Progenitor cell of endocrine pancreas (in vitro differentiated cells): ENCODE data around the gene RNF13. TPM values are rescaled to one million over a fixed set of nuclear protein-coding genes. Genes with fewer than 3 reads are reported as not detected.

ENCODE experiments used
- DNase-seq: peaks from one replicate; pipeline ENCODE4 v3.0.0; 2021; ENCODE audit warnings: low spot score; ENCODE audit not compliant: unreplicated experiment
- H3K27ac Mint-ChIP-seq: 2 replicates; pipeline ENCODE4 v1.8.0; 2021; ENCODE audit warnings: mild to moderate bottlenecking, moderate library complexity, mixed read lengths
- H3K27me3 Mint-ChIP-seq: 2 replicates; pipeline ENCODE4 v1.8.0; 2021; ENCODE audit warnings: mixed read lengths
- H3K36me3 Mint-ChIP-seq: 2 replicates; pipeline ENCODE4 v1.8.0; 2022; ENCODE audit warnings: mixed read lengths; ENCODE audit not compliant: insufficient read depth
- H3K4me1 Mint-ChIP-seq: 2 replicates; pipeline ENCODE4 v1.8.0; 2021; ENCODE audit warnings: low read depth, mixed read lengths
- H3K4me3 Mint-ChIP-seq: 2 replicates; pipeline ENCODE4 v1.8.0; 2021; ENCODE audit warnings: low read depth, mild to moderate bottlenecking, moderate library complexity, mixed read lengths
- H3K9me3 Mint-ChIP-seq: 2 replicates; pipeline ENCODE4 v1.8.0; 2021; ENCODE audit warnings: low read depth, mixed read lengths
- total RNA-seq: library from RNA; stranded (reverse); gene quantifications from 2 replicates; pipeline ENCODE4 v1.2.1, GENCODE V29; 2021
- TF ChIP-seq, protein P1 (sequence below): fragments of 200-600 bp; sonication (generic); IDR thresholded peaks from one replicate; pipeline ENCODE4 v1.5.0; 2021; ENCODE audit warnings: antibody characterized with exemption, mild to moderate bottlenecking; ENCODE audit not compliant: unreplicated experiment

RNF13 gene
- total RNA-seq, 1 donor from 2014 or later, result 29.8 TPM

DNA sequence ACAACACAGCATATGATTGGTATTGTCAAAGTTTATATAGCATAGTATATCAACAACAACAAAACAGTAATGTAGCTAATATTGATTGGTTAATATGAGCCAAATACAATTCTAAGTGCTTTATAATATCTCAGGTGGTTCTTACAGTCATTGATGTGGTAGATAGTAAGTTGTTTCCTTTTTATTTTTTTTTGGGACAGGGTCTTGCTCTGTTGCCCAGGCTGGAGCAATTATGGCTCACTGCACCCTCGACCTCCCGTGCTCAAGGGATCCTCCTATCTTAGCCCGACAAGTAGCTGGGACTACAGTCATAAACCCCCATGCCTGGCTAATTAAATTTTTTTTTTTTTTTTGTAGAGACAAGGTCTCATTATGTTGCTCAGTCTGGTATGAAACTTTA, 2.7 kb downstream of the RNF13 start:
- H3K4me3 Mint-ChIP-seq, result no peak overlapping the region
- no peak overlapping the region for H3K27ac Mint-ChIP-seq
- H3K27me3 Mint-ChIP-seq, result no peaks in the 10 kb centered on the region
- H3K9me3 Mint-ChIP-seq, result no peaks in the 10 kb centered on the region
- TF ChIP-seq, protein P1, sequence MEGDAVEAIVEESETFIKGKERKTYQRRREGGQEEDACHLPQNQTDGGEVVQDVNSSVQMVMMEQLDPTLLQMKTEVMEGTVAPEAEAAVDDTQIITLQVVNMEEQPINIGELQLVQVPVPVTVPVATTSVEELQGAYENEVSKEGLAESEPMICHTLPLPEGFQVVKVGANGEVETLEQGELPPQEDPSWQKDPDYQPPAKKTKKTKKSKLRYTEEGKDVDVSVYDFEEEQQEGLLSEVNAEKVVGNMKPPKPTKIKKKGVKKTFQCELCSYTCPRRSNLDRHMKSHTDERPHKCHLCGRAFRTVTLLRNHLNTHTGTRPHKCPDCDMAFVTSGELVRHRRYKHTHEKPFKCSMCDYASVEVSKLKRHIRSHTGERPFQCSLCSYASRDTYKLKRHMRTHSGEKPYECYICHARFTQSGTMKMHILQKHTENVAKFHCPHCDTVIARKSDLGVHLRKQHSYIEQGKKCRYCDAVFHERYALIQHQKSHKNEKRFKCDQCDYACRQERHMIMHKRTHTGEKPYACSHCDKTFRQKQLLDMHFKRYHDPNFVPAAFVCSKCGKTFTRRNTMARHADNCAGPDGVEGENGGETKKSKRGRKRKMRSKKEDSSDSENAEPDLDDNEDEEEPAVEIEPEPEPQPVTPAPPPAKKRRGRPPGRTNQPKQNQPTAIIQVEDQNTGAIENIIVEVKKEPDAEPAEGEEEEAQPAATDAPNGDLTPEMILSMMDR, result no peak
- H3K36me3 Mint-ChIP-seq, result no peaks in the 10 kb centered on the region
- H3K4me1 Mint-ChIP-seq, result peaks cover 23% of the 10 kb centered on the region
- no peak for DNase-seq

DNA sequence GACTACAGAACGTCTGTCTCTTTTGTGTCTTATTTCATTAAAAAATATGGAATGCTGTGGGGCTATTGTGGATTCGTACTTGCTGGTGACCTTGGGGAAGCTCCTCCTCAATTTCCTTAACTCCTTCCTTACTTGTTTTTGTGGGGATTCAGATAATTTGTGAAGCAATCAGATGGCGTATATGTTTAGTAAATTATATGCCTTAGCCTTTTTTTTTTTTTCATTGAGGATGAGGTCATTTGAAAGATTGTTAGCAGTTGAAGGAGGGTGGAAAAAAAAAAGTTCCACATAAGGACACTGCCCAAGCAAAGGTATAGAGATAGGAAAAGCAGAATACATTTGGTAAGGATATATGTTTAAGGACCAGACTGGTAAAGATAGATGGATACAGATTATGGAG, 3.3 kb downstream of the RNF13 start:
- Mint-ChIP-seq H3K4me1 (peaks cover 23% of the 10 kb centered on the region), H3K36me3 (no peaks in the 10 kb centered on the region), H3K27ac (no peak overlapping the region), H3K9me3 (peaks cover under 1% of the 10 kb centered on the region), H3K4me3 (no peak overlapping the region), H3K27me3 (no peaks in the 10 kb centered on the region)
- no peak for DNase-seq
- TF ChIP-seq, protein P1, result no peak

DNA sequence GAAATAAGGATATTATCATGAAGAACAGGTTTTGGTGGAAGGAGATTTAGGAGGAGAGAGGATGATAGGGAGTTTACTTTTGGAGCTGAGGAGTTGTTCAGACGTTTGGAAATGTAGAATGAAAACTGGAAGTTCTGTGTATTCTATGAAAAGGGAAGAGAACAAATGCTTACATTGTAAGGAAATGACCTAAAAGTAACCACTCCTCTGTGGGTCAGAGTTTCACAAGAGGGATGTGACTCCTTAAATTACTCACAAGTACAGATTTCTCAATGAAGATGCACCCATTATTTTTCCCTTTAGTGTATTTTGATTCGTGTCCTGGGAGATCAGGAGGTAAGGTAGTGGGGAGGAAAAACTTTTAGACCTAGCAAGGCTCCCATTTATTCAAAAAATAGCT, 4.0 kb downstream of the RNF13 start:
- Mint-ChIP-seq H3K36me3 (peaks cover 2% of the 10 kb centered on the region), H3K4me1 (peaks cover 22% of the 10 kb centered on the region), H3K4me3 (no peak overlapping the region), H3K27ac (no peak overlapping the region), H3K27me3 (no peaks in the 10 kb centered on the region), H3K9me3 (peaks cover 7% of the 10 kb centered on the region)
- TF ChIP-seq, protein P1, result no peak
- DNase-seq, result no peak

DNA sequence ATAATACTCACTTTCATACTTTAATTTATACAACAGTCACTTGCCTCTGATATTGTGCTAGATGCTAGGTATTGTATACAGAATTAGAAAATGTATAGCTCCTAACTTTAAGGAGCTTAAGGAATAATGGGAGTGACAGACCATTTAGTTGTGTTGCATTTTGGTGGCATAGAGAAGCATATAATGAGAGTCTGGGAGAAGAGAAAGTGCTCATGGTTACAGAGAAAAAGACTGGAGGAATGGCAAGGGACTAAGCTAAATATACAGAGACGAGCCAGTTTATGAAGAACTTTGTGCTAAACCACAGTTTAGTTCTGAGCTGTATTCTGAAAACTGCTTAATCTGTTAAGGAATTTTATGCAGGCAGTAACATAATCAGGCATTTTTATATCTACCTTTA, 6.4 kb downstream of the RNF13 start:
- Mint-ChIP-seq H3K27me3 (no peaks in the 10 kb centered on the region), H3K36me3 (peaks cover 3% of the 10 kb centered on the region), H3K27ac (no peak overlapping the region), H3K4me1 (peaks cover 11% of the 10 kb centered on the region), H3K9me3 (peaks cover 14% of the 10 kb centered on the region), H3K4me3 (no peak overlapping the region)
- no peak for DNase-seq
- TF ChIP-seq, protein P1, result no peak

DNA sequence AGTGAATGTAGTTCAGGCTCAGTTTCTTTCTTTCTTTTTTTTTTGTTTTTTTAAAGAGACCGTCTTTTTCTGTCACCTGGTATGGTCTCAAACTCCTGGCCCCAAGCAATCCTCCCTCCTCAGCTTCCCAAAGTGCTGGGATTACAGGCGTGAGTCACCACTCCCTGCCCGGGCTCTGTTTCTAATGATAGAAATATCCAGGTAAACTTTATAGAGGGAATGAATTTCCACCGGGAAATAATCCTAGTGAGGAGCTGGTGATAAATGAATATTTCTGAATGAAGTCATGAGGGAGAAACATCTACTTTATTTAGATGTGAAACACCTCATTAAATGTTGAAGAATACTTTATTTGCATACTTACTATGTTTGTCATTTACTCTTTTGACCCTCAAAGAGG, 7.2 kb downstream of the RNF13 start:
- H3K4me3 Mint-ChIP-seq, result no peak overlapping the region
- peaks cover 14% of the 10 kb centered on the region for H3K9me3 Mint-ChIP-seq
- TF ChIP-seq, protein P1, result no peak
- H3K36me3 Mint-ChIP-seq, result peaks cover 3% of the 10 kb centered on the region
- H3K27ac Mint-ChIP-seq, result no peak overlapping the region
- no peak for DNase-seq
- no peaks in the 10 kb centered on the region for H3K27me3 Mint-ChIP-seq
- H3K4me1 Mint-ChIP-seq, result peaks cover 3% of the 10 kb centered on the region
